Measurements from ENCODE around the gene JMJD1C.

Gene JMJD1C

DNA sequence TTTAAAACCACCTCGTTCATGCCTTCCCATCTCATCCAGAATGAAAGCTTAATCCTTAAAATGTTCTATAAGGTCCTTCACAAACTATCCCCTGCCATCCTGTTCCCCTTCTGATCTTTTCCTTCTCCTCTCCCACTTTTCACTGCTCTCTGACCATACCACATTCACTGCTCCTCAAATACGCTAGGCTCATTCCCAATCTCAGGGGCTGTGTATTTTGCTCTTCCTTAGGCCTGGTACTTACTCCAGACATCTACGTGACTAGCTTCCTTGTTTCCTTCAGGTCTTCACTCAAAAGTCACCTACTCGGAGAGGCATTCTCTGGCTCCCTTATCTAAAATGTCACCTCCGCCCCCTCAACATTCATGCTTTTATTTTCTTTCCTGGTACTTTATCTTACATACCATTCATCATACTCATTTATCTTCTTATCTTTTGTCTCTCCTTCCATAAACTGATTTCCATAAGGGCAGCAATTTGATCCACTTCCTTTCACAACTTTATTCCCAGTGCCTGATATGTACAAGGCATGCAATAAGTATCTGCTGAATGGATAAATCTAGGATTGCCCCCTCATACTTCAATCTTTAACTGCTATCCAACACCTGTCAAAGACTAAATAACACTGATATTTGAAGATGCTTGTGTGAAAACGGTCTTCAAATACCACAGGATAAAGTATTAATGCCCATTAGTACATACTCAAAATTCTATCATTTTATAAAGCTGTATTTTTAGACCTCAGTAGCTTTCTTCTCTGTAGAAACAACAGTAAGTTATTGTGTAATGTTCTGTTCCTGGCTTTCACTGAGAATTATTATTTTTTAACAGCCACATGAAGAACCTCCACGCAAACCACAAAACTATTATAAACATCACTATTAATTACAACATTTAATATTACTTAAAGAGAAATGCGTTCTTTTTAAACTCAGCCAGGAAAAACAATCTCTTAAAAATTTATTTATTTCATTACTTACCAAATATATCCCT lies 27.0 kb downstream of the JMJD1C start:
- DNase-seq (ENCODE audit: low read depth) = no peak

DNA sequence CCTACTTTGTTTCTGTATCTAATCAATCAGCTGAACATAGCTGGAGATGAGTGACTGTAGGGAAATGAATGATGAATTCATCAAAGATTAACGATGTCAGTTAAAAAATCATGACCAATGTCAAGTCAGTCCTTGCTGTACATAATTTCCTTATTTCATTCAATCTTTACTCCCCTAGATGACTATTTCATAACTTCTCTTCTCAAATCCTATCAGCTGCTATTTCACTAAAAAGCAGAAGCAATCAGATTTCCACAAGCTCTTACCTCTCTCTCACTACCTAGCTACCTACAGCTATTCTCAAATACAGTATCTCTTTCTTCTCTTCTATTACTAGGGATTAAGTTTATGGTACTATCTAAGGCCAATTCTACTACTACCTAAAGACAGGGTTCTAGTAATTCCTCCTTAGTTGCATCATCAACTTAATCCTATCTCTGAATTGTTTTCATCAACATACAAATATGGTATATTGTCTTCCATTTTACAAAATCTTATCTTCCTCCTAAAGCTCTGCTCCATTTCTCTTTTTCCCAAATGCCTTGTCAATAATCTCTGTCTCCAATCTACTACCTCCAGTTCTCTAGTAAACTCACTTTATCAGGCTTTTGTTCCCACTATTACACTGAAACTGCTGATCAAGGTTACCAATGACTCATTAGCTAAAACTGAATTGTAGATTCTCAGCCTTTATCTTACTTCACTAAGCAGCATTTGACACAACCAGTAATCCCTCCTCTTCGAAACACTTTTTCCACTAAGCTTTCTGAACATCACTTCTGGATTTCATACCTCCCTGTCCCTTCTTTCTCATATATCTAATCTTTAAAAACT lies 28.4 kb downstream of the JMJD1C start:
- no peak for DNase-seq (ENCODE audit: low read depth)

DNA sequence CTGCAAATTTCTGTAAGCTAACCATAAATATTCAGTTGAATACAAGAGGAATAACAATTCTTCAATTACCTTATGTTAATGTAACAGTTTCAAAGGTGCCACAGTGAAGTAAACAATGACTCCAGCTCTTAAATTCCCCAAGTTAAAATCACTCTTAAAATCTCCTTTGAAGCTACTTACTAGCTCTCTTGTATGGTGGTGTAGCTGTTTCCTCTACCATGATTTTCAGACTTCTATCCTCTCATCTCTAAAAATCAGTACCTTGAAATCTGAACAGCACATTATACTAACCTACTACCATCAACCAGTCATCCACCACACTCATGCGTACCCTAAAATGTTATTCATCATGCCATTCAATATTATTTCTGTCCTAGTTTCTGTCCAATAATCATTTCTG lies 29.6 kb downstream of the JMJD1C start:
- DNase-seq (ENCODE audit: low read depth) = no peak

DNA sequence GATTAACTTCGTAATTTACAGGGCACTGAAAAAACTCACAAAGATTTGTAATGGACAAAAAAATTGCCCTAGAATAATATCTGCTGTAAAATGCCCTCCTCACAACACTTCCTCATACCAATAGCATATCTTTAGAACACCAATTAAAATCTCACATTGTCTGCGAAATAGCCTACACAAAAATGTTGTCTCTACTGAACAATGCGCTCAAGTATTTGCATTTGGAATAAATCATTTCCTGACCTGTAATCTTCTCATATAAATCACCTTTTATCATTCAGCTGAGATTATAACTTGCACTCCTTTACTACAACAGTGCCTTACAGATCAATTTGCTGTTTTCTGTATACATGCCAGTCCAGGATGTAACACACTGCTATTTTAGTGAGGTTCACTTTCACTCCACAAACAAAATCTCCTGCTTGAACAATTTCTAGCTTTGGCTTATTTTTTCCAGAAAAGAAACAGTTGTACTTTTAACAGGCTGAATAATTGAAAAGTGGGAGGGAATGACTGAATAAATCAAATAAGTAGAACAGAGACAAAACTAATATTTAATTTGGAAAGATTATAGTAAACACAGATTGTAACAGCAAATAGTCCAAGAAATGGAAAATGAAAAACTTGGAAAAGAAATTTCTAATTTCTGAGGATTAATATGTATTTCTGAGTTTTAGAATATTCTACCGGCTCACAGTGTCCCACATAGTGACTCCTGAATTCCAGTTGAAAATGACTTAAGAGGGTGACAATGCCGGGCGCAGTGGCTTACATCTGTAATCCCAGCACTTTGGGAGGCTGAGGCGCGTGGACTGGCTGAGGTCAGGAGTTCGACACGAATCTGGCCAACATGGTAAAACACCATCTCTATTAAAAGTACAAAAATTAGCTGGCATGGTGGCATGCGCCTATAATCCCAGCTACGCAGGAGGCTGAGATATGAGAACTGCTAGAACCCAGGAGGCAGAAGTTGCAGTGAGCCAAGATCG lies 30.6 kb downstream of the JMJD1C start:
- DNase-seq (ENCODE audit: low read depth) = no peak

DNA sequence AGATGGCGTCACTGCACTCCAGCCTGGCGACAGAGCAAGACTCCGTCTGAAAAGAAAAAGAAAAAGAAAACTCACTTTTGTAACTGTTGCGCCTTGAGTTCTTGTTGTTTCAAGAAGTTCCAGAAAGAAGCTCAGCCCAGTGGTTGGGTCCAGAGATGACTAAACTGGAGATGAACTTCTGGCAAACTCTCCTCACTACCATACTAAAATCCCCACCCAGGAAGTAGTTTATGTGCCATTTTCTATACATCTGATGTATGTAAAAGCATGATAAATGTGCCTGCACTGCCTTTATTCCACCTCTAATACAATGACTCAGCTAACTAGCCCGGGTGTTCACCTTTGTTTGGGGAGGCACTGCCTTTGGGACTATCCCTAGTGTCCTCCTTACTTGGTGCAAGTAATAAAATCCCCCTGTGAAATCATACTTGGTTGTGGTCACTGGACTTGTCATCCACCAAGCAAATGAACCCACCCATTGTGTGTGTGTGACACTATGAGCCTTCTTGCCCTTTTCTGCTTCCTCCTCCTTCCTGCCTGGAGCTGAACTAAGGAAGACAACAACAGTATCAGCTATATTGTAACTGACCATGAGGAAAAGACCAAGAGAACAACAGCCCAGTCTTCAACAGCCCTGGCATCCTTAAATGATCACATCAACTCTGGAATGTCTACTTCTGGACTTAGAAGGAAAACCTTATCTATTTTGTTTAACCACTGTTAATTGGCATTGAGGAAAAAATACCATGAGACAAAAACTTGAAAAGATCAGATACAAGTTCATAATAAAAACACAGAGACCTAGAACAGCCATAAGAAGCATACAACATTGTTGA lies 33.6 kb downstream of the JMJD1C start:
- no peak for DNase-seq (ENCODE audit: low read depth)

DNA sequence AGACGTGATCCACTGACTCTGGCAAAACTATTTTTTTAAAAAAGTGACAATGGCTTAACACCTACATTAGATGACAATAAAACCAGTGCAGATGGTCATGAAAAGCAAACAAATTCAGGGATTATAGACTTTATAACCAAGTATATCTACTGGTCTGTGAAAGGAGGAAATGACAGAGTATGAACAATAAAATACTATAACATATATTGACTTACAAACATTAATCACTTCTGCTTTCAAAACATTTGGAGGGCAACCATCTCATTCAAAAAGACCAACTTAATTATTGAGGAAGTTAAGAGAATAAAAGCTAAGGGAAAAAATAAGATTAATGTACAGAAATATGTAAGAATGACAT lies 34.8 kb downstream of the JMJD1C start:
- no peak for DNase-seq (ENCODE audit: low read depth)

DNA sequence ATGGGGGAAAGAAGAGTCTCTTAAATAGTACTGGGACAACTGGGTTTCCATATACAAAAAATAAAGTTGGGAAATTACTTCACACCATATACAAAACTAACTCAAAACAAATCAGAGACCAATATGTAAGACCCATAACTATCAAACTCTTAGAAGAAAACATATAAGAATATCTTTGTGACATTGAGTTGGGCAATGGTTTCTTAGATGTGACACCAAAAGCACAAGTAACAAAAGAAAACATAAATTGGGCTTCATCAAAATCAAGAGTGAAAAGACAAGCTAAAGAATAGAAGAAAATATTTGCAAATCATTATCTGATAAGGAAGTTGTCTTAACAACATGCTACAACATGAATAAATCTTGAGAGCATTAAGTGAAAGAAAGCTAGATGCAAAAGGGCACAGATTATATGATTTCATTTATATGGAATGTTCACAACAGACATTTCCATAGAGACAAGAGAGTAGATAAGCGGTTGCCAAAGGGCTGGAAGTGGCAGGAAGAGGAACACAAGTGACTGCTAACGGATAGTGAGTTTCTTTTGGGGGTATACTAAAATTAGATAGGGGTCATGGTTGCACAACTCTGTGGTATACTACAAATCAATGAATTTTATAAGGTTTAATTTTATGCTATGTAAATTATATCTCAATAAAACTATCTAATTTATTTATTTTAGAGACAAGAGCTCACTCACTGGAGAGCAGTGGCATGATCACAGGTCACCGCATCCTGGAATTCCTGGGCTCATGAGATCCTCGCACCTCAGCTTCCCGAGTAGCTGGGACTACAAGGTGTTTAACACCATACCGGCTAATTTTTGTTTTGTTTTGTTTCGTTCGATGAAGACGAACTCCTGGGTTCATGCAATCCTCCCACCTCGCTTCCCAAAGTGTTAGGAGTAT lies 35.4 kb downstream of the JMJD1C start:
- DNase-seq (ENCODE audit: low read depth) = peak; percentile 56

DNA sequence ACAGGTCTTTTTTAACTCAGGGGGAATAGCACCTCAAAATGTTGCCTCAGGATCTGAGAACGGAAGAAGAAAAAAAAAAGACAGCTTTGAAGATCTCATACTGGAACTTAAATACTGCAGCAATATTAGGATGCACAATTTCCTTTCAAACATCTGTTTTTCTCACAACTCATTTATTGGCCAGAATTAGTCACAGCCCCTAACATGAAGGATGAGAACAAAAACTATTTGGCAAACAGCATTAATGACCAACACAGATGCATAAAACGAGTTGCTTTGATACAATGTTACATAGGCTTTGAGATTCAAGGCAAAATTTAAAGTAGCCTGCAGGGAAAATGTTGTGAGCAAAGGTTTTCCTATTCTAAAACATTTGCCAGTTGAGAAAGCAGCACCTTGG lies 36.5 kb downstream of the JMJD1C start:
- DNase-seq (ENCODE audit: low read depth) = peak; percentile 48

DNA sequence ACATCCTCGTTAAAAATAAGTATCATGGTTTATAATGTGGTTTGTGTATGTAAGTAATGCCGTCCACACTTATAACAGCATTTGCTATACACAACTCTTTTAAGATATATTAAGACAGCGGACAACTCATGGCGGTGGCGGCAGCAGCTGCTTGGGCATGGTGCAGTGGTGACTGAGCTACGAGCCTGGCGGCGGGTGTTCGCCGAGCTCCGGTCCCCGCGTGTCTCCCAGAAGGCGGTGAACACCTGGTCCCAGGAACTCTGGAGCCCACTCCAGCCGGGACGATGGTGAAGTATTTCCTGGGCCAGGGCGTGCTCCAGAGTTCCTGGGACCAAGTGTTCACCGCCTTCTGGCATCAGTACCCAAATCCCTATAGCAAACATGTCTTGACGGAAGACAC lies 38.8 kb downstream of the JMJD1C start:
- DNase-seq (ENCODE audit: low read depth) = no peak

DNA sequence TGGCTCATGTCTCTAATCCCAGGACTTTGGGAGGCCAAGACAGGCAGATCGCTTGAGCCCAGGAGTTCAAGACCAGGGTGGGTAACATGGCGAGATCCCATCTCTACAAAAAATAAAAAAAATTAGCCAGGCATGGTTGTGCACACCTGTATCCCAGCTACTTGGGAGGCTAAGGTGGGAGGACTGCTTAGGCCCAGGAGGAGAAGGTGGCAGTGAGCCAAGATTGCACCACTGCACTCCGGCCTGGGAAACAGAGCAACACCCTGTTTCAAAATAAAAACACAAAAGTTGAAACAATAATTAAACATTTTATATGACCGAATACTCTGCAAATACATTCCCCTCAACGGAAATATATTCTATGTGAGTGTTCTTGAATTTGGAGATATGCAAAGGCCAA lies 40.3 kb downstream of the JMJD1C start:
- no peak for DNase-seq (ENCODE audit: low read depth)

DNA sequence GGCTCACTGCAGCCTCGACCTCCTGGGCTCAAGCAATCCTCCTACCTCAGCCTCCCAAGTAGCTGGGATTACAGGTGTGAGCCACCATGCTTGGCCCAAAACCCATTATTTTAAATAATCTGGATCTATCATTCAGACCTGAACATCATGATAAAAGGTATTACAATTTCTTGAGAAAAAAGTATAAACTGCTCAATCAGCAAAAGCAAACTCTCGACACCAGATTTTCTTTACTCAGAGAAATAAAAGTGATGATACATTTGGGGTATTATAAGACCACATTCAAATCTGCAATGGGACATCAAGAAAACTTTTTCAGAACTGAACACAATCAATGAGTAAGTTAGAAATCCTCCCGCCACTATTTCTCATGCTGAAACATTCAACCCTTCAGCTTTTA lies 41.2 kb downstream of the JMJD1C start:
- no peak for DNase-seq (ENCODE audit: low read depth)

DNA sequence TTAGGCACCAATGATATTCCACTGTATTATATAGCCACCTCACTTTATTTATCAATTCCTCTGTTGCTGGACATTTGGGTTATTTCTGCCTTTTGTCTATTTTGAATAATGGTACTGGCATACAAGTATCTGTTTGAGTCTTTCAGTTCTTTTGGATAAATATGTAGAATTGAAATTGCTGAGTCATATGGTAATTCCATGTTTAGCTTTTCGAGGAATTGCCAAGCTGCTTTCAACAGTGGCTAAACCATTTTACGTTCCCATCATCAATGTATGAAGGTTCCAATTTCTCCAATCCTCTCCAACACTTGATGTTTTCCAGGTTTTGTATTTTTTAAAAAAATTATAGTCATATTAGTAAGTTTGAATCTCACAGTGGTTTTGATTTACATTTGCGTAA lies 42.3 kb downstream of the JMJD1C start:
- no peak for DNase-seq (ENCODE audit: low read depth)

DNA sequence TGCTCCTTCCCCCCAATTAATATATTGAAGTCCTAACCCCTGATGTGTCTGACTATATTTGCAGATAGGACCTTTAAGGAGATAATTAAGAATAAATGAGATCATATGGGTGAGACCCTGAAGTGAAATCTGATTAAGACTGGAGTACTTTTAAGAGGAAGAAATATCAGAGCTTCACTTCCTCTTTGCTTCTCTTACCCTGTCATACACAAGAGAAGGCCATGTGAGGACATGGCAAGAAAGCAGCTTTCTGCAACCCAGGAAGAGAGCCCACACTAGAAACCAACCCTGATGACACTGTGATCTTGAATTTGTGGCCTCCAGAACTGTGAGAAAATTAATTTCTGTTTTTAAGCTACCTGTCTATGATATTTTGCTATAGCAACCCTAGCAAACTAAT lies 44.2 kb downstream of the JMJD1C start:
- no peak for DNase-seq (ENCODE audit: low read depth)

DNA sequence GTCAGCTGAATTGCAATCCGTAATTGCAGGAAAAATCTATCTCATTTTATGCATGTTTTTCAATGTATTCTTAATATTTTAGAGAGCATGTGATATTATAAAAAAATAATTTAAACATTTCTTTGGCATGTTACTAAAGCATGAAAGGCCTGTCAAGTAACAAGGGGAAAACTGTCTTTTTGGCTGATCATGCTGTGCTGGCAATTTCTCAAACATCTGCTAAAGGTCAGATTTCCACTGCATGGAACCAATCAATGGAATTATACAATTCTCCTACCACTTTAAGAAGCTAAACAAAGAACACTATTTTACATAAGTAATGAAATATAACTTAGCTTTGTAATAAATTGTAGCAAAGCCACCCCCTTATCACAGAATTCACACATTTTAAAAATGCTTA lies 49.4 kb downstream of the JMJD1C start:
- DNase-seq (ENCODE audit: low read depth) = no peak

DNA sequence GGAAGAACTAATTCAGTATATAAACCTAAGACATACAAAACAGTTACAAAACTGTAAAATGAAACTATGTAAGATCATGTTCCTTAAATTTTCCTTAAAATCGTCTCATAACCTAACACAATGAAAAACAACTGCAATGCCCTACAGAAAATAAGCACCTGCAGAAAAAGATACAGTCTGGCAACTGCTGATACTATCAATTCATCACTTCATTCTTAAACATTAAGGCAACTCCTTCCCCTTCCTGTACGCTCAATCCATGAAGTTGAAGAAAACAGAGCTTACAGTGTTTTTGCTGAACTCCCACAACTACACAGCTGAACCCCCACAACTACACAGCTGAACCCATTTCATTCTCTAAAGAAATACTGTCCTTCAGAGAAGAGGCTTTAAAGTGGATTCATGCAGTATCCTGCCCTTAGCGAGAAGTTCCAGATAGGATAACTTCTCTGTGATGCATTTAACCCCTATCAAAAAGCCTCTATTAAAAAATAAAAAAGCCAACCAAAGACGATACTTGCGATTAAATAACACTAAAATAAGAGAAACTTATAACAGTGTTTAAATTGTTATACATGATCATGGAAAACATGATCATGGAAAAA lies 50.0 kb downstream of the JMJD1C start:
- DNase-seq (ENCODE audit: low read depth) = no peak

DNA sequence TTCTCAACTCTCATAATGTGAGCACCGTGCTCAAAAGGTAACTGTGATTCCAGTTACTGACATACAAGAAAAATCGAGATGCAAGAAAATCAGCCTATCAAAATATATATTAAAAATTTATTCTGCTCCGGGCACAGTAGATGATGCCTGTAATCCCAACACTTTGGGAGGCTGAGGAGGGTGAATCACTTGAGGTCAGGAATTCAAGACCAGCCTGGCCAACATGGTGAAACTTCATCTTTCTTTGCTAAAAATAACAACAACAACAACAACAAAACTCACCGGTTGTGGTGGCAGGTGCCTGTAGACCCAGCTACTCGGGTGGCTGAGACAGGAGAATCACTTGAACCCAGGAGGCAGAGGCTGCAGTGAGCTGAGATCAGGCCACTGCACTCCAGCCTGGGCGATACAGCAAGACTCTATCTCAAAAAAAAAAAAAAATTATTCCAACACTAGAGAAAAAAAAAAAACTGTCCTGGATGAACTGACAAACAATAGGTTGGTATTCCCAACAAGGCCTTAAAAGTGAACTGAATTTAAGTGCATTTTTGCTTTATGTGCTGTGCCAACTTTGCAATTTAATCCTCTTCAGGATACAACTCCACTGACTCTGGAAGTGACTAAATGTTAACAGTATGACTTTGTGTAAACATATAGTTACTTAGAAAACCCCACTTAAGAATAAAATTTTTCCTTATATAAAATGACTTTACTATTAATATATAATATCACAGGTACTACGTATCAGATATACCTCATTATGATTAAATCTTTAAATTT lies 51.1 kb downstream of the JMJD1C start:
- no peak for DNase-seq (ENCODE audit: low read depth)

DNA sequence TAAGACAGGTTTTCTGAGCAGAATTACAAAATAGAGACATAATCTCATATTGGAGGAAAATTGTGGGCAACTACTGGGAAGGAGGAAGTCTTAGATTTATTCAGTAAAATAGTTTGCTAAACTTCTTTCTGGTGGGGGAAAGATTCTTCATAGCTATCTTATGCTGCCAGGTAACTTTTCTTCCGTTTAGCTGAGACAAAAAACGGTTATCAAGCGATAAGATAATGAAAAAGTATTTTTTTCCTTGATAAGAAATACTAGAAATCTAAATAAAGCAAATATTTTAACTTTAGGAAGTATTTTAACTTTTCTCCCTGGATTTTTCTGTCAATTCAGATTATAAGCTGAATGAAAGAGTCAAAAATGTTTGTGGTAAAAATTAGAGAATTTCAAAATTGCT lies 52.3 kb downstream of the JMJD1C start:
- no peak for DNase-seq (ENCODE audit: low read depth)

DNA sequence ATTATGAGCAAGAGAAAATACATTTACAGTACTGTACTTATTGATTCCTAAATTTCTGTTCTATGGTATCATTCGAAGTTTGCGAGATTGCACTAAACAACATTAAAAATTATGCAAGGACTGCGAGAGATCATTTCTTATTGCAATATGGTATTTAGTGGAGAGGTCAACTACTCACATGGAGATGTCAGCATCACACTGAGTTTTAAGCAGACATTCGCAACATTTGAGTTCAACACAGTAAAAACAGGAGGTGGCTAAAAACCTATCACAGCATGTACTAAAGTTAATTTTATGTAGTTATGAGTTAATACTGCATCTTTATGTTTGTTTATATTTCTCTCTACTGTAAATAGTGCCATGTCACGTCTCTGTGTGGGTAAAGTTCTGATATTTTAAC lies 53.5 kb downstream of the JMJD1C start:
- DNase-seq (ENCODE audit: low read depth) = no peak

DNA sequence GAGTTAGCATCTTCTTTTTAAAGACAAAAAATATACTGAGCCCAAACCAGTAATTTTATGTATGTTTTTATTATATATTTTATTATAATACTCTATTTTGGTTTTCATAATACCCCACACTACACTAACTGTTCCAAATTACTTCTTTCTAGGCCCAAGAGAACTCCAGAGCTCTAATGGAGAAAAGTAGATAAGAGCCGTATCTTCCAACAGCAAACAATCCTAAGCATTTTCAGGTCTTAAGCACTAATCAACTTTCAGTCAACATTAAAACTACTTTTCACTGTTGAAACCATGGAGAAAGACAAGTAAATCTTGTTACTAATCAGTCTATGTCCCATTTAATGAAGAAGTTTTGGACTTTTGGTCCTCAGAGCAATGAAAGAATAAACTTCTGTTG lies 55.1 kb downstream of the JMJD1C start:
- no peak for DNase-seq (ENCODE audit: low read depth)
